ES-I3 (cell line): ENCODE results near the gene BCAT1.
"Not testable (repeated sequence)": the region's sequence is repeated elsewhere in the genome, so short reads cannot be mapped to it uniquely, and the experiment has no call there.

Experiments
- H3K36me3 ChIP-seq: 2 replicates; pipeline ENCODE4 v1.6.1; 2013; ENCODE audit warnings: mild to moderate bottlenecking, low read length, control low read depth, moderate library complexity; ENCODE audit not compliant: insufficient read depth
- H3K4me1 ChIP-seq: 2 replicates; pipeline ENCODE4 v1.6.1; 2013; ENCODE audit warnings: mild to moderate bottlenecking, control low read depth, low read length; ENCODE audit not compliant: insufficient read depth
- H3K9ac ChIP-seq: 2 replicates; pipeline ENCODE4 v1.6.1; 2013; ENCODE audit warnings: low read depth, mild to moderate bottlenecking, low read length, moderate library complexity
- H3K9me3 ChIP-seq: 2 replicates; pipeline ENCODE4 v1.6.1; 2013; ENCODE audit warnings: mild to moderate bottlenecking, low read length, moderate library complexity; ENCODE audit not compliant: control insufficient read depth, insufficient read depth

The BCAT1 gene

DNA sequence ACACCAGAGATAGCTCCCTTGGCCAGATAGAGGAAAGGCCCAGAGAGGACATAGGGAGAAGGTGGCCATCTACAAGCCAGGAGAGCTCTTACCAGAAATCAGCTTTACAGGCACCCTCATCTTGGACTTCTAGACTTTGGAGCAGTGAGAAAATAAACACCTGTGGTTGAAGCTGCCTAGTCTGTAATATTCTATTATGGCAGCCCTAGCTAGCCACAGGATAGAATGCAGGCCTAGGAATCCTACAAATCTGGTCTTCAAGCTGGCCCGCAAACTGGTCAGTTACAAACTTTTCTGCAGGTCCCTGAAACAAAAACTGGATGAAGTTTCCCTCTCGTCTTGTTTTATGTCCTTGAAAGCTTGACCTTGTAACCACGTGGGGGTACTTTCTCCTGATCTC is 92.4 kb downstream of the BCAT1 start:
- H3K9me3 ChIP-seq = peaks cover 14% of the 10 kb centered on the region
- H3K9ac ChIP-seq = no peak overlapping the region
- peaks cover 15% of the 10 kb centered on the region for H3K36me3 ChIP-seq
- peaks cover 3% of the 10 kb centered on the region; the same call in 1 of the 2 replicates for H3K4me1 ChIP-seq

DNA sequence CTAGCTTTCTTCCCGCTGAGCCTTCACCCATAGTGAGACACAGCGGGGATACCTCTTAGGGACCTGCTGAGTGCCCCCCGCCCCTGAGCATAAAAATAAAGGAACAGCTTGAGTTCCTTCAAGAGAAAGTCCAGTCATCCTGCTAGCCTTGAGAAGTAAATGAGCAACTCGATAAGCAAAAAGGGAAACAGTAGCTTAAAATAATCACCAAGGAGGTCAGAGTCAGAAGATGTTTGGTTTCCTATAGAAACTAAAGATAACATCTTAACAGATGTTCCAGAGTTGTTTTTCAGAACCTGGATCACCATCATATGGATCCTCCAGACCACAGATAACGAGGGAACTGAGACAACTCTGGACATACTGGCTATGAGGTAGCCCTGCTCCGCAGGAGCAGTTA is 94.0 kb downstream of the BCAT1 start:
- Histone ChIP-seq H3K9ac (no peak overlapping the region), H3K9me3 (peaks cover 11% of the 10 kb centered on the region), H3K4me1 (peaks cover 7% of the 10 kb centered on the region; the same call in 1 of the 2 replicates), H3K36me3 (peaks cover 8% of the 10 kb centered on the region; the same call in 1 of the 2 replicates)

DNA sequence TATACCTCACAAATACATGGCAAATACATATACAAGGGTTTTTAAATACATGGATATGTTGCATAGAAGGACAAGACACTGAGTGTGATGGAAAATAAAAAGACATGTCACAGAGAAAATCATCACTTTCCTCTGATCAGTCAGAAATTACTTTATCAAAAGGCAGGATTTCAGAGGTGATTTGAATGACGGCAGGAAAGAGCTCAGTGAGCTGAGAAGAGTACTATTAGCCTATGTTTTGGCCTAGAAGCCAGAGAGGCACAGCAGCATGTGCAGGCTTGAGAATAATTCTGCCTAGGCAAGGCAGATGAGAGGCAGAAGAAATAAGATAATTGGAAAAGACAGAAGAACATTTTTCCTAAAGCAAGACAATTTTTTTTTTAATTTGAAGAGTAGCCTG is 94.9 kb downstream of the BCAT1 start:
- peaks cover 8% of the 10 kb centered on the region for H3K9me3 ChIP-seq
- H3K9ac ChIP-seq = no peak overlapping the region
- peaks cover 8% of the 10 kb centered on the region; the same call in 1 of the 2 replicates for H3K36me3 ChIP-seq
- H3K4me1 ChIP-seq = peaks cover 7% of the 10 kb centered on the region; the same call in 1 of the 2 replicates

DNA sequence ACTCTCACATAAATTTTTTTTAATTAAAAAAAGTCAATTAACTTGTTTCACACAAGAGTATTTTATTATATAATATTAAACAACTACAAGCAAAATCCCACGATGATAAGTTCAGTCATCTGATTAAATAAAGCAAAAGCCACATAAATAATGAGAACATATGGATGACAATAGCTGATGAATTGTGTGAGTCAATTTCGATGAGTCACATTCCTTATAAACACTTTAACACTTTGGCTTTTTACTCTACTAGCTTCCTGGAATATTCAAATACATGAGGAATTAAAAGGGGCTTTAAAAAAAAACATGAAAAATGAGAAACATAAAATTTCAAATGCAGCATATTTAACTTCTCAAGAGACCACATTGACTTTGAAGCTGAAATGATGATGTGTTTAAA is 95.3 kb downstream of the BCAT1 start:
- peaks cover 7% of the 10 kb centered on the region; the same call in 1 of the 2 replicates for H3K4me1 ChIP-seq

DNA sequence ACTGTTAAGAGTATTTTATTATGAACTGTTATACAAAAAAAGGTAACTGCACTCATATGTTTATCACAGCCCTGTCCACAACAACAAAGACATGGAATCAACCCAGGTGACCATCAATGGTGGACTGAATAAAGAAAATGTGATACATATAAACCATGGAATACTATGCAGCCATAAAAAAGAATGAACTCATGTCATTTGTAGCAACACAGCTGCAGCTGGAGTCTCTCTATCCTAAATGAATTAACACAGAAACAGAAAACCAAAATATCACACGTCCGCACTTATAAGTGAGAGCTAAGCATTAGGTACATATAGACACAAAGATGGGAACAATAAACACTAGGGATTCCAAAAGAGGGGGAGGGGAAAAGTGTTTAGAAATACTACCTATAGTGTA is 95.8 kb downstream of the BCAT1 start:
- Histone ChIP-seq H3K36me3 (peaks cover 8% of the 10 kb centered on the region; the same call in 1 of the 2 replicates), H3K9me3 (no peaks in the 10 kb centered on the region), H3K9ac (no peak overlapping the region), H3K4me1 (peaks cover 7% of the 10 kb centered on the region; the same call in 1 of the 2 replicates)

More for the DNA sequence above, 95.3 kb downstream of the BCAT1 start:
- Histone ChIP-seq H3K9me3 (peaks cover 4% of the 10 kb centered on the region), H3K36me3 (peaks cover 11% of the 10 kb centered on the region; the same call in 1 of the 2 replicates), H3K9ac (no peak overlapping the region)

DNA sequence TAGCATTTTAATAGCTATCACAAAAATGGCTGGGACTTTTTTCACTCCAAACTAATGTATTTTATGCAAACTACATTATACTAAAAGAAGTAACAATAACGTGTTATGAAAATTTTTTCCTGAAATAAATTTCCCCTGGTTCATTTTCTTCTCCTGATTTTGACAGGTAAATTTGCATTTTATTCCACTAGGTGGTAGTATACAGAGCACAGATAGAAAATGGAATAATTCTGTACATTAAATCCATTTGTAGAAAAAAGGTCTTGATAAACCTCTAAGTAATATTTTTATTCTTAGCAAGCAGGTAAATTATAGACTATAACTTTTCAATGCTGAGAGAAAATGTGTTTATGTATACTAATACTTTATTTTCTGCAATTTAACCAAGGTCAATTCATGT is 96.5 kb downstream of the BCAT1 start:
- peaks cover 12% of the 10 kb centered on the region for H3K36me3 ChIP-seq
- no peaks in the 10 kb centered on the region for H3K9me3 ChIP-seq
- H3K9ac ChIP-seq = no peak overlapping the region
- H3K4me1 ChIP-seq = peaks cover 7% of the 10 kb centered on the region; the same call in 1 of the 2 replicates

DNA sequence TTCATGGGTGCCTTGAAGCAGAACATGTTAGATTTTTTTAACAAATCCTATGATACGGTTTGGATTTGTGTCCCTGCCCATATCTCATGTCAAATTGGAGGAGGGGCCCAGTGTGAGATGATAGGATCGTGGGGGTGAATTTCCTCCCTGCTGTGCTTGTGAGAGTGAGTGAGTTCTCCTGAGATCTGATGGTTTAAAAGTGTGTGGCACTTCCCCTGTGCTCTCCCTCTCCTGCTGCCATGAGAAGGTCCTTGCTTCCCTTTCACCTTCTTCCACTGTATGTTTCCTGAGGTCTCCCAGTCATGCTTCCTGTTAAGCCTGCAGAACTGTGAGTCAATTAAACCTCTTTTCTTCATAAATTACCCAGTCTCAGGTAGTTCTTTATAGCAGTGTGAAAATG is 97.0 kb downstream of the BCAT1 start:
- not testable (repeated sequence) for H3K9ac ChIP-seq, H3K4me1 ChIP-seq, H3K9me3 ChIP-seq
- peaks cover 14% of the 10 kb centered on the region for H3K36me3 ChIP-seq

DNA sequence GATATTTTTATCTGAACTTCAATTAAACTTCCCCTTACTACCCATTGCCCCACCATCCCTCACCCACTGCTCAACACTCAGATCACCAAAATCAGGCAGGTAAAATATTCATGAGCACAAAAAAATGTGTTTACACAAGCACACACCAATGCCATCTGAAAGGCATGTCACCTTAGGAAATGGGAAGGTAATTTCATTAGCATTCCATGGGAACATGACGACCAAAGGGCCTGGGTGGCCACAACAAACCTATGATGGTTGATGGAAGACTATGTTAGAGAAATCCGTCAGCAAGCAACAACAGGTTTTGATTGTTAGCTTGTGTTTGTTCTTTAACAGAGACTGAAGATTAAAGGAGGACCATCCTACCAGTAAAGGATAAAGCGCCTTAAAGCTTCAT is 97.6 kb downstream of the BCAT1 start:
- Histone ChIP-seq H3K9ac (no peak overlapping the region), H3K36me3 (peaks cover 17% of the 10 kb centered on the region), H3K4me1 (peaks cover 7% of the 10 kb centered on the region; the same call in 1 of the 2 replicates), H3K9me3 (no peaks in the 10 kb centered on the region)

DNA sequence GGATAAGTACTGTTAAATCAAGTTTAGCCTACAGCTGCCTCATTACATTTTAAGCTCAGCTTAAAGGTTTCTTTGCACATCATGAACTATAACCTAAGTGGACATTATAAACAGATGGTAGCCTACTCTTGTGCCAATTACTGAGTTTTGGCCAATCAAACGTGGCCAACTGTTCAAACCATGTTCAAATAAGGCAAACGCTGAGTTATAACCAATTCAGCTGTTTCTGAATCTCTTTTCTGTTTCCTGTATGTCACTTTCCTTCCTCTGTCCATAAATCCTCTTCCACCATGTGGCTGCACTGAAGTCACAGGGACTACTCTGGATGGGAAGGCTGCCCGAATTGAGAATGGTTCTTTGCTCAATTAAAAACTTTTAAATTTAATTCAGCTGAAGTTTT is 98.4 kb downstream of the BCAT1 start:
- H3K36me3 ChIP-seq = peaks cover 17% of the 10 kb centered on the region
- H3K9ac ChIP-seq = no peak overlapping the region
- H3K9me3 ChIP-seq = no peaks in the 10 kb centered on the region
- H3K4me1 ChIP-seq = peaks cover 7% of the 10 kb centered on the region; the same call in 1 of the 2 replicates

DNA sequence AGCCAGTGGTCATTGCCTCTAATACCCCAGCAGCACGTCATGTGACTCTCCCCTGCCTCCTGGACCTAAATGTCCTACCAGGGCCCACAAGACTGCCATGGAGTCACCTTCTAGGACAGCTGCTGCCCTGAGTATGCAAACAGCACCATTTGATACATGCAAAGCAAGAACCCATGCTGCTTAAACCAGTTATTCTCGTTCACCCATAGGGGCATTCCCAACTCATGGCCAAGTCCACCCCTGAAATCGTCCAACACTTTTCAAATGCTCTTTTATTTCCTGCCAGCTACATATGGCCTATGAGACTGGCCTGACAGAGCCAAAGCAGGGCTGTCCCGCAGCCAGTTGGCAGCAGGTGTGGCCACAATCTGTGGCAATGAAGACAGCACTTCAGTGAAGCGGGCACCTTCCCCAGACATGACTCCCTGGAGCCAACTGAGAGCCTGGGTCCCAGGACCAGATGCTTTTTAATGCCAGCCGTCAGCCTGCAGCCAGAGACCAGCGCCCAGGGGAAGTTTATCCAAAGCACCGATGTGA is 99.9 kb downstream of the BCAT1 start:
- Histone ChIP-seq H3K36me3 (peaks cover 20% of the 10 kb centered on the region), H3K9me3 (no peaks in the 10 kb centered on the region), H3K4me1 (peaks cover 7% of the 10 kb centered on the region; the same call in 1 of the 2 replicates), H3K9ac (no peak overlapping the region)

DNA sequence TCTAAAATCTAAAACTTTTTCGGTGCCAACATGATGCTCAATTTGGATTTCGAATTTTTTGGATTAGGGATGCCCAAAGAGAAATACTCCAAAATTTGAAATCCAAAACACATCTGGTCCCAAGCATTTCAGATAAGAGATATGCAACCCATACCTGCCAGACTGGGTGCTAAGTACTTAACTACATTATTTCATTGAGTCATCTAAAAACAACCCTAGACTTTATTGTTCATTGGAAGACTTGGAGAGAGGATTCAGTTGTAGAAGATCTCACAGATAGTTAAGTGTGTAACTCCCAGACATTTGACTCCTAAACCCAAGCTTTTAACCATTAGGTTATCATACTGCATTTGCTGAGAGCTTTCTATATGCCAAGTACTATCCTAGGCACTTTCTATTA is 102.2 kb downstream of the BCAT1 start:
- no peaks in the 10 kb centered on the region for H3K9me3 ChIP-seq
- H3K36me3 ChIP-seq = peaks cover 24% of the 10 kb centered on the region
- peaks cover 5% of the 10 kb centered on the region; the same call in 1 of the 2 replicates for H3K4me1 ChIP-seq
- H3K9ac ChIP-seq = no peak overlapping the region

DNA sequence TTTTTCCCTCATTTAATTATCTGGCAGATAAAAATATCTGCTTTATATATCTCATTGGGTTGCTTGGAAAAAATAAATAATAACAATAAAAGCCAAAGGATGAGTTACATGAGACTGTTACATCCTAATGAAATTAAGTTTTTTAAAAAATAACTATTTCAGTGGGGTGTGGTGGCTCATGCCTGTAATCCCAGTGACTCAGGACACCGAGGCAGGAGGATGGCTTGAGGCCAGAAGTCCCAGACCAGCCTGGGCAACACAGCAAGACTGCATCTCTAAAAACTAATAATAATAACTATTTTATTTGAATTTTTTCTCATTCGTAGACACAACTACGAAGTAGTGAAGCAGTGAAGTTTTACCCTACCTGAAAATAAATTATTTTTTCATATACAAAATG is 103.3 kb downstream of the BCAT1 start:
- Histone ChIP-seq H3K9ac (no peak overlapping the region), H3K4me1 (no peaks in the 10 kb centered on the region), H3K9me3 (no peaks in the 10 kb centered on the region), H3K36me3 (peaks cover 28% of the 10 kb centered on the region)

DNA sequence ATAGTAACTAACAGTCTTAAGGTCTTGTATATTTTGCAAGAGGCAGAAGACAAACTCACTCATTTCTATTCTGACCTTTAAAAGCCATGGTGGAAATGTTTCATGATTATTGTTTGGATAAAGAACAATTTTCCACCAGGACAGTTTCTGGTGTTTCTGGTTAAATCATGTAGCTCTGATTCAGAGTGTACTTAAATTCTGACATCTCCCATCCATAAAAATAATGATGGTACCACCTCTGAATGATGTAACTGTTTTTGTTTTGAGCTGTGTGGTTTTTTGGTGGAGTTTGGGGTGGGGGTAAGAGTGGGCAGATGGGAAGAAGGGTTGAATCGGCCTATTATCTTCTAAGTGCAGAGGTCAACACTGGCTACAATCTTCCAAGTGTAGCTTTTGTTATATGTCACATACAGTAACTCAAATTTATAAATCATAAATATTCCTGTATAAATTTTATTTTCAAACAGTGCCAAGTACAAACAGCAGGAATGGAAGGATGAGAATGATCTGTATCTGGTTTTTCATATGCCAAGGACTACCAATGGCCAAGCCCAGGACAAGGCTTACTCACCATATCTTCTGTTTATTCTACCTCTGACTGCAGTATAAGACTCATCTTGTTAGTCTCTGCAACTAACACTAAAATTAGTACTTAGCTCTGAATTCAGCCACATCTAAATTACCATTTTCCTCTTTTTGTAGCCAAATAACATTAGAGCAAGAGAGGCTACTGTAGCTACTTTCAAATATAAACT is 108.7 kb downstream of the BCAT1 start:
- H3K9me3 ChIP-seq = no peaks in the 10 kb centered on the region
- no peak overlapping the region for H3K9ac ChIP-seq
- H3K36me3 ChIP-seq = peaks cover 30% of the 10 kb centered on the region
- no peaks in the 10 kb centered on the region for H3K4me1 ChIP-seq

DNA sequence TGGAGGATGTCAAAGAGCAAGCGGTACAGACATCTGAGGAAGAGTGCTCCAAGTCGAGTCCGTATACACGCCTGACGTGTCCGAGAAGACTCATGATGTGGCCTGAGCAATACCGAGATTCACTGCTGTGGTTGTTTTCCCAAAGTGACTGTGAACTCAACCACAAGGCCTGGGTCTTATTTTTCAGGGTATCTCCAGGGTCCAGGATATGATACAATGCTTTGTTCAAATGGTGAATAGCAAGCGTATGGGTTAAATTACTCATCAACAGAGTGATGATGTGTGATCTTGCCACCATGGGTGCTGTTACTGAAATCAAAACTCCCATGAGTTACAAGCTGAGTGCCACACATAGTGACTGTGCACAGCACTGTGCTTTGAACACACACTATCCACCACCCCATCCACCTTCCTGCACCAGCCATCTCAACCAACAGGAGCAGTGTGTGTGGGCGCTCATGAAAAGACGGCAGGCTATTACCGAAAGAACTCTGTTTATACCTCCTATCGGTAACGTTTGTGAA is 109.6 kb downstream of the BCAT1 start:
- Histone ChIP-seq H3K9ac (no peak overlapping the region), H3K4me1 (no peaks in the 10 kb centered on the region), H3K9me3 (no peaks in the 10 kb centered on the region), H3K36me3 (peaks cover 28% of the 10 kb centered on the region)

DNA sequence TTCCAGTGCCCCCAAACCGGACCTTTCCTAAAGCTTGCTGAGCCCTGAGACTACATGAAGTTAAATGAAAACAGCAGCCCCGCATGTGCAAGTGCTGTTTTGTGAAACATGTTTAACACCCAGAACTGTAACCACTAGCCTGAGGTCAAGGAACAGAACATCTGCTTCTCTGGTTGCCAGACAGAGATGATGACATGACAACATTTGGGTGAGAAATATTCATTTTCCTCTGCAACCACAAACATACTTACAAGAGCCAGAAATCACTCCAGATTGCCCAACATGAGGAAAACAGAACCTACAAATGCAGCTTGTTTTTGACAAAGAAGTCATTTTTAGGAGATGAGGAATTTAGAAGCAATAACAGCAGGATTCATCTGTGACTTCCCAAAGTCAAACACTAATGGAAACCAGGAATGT is 110.4 kb downstream of the BCAT1 start:
- Histone ChIP-seq H3K9me3 (no peaks in the 10 kb centered on the region), H3K9ac (no peak overlapping the region), H3K4me1 (no peaks in the 10 kb centered on the region), H3K36me3 (peaks cover 33% of the 10 kb centered on the region)
